HepG2 (cell line): ENCODE measurements around the gene KIF19. TPM values are rescaled to one million over a fixed set of nuclear protein-coding genes. Genes with fewer than 3 reads are reported as not detected.
A peak's percentile ranks its signal among the peaks of the same experiment; 100 is the strongest.

ENCODE experiments used
- ATAD3A ChIP-seq: sonication (generic); formaldehyde crosslinking; IDR thresholded peaks from 2 replicates; pipeline ENCODE4 v1.4.0; 2020; ENCODE audit warnings: missing genetic modification reagents
- ATM ChIP-seq: fragments of 450-650 bp; IDR thresholded peaks from 2 replicates; pipeline ENCODE4 v1.7.1; 2017; ENCODE audit warnings: mild to moderate bottlenecking, borderline replicate concordance
- CENPT ChIP-seq: sonication (generic); formaldehyde crosslinking; IDR thresholded peaks from 2 replicates; pipeline ENCODE4 v1.8.0; 2022; ENCODE audit warnings: low read depth, mild to moderate bottlenecking, moderate library complexity, missing genetic modification reagents
- ETV5 ChIP-seq: IDR thresholded peaks from 2 replicates; pipeline ENCODE4 v1.6.1; 2018; ENCODE audit warnings: missing biosample characterization, missing genetic modification reagents, inconsistent platforms, borderline replicate concordance
- FOXC1 ChIP-seq: sonication (generic); formaldehyde crosslinking; IDR thresholded peaks from 2 replicates; pipeline ENCODE4 v1.8.0; 2022; ENCODE audit warnings: mild to moderate bottlenecking, missing genetic modification reagents, borderline replicate concordance
- IRX3 ChIP-seq: sonication (generic); formaldehyde crosslinking; IDR thresholded peaks from 2 replicates; pipeline ENCODE4 v1.8.1; 2023; ENCODE audit warnings: mild to moderate bottlenecking, low read depth, missing genetic modification reagents, borderline replicate concordance
- KDM4B ChIP-seq: sonication (generic); formaldehyde crosslinking; IDR thresholded peaks from 2 replicates; pipeline ENCODE4 v1.4.0; 2020; ENCODE audit warnings: missing genetic modification reagents
- KDM5B ChIP-seq: sonication (generic); formaldehyde crosslinking; IDR thresholded peaks from 2 replicates; pipeline ENCODE4 v1.4.0; 2020; ENCODE audit warnings: missing genetic modification reagents, mild to moderate bottlenecking, borderline replicate concordance
- KLF16 ChIP-seq, 2 experiments: sonication (generic) in 1 of 2; formaldehyde crosslinking in 1 of 2; IDR thresholded peaks; 2 replicates each; pipeline versions ENCODE4 v1.6.1 to v1.8.0; 2016 to 2023; ENCODE audit warnings: missing genetic modification reagents in 2 of 2, missing compliant biosample characterization in 1 of 2
- MTA1 ChIP-seq: sonication (generic); formaldehyde crosslinking; IDR thresholded peaks from 2 replicates; pipeline ENCODE4 v1.4.0; 2020; ENCODE audit warnings: missing genetic modification reagents, mild to moderate bottlenecking, borderline replicate concordance
- PAF1 ChIP-seq: IDR thresholded peaks from 2 replicates; pipeline ENCODE4 v1.6.1; 2016; ENCODE audit warnings: missing genetic modification reagents, missing compliant biosample characterization
- ZFP36L2 ChIP-seq: sonication (generic); formaldehyde crosslinking; IDR thresholded peaks from 2 replicates; pipeline ENCODE4 v1.4.0; 2020; ENCODE audit warnings: missing genetic modification reagents
- ZNF569 ChIP-seq: sonication (generic); formaldehyde crosslinking; IDR thresholded peaks from 2 replicates; pipeline ENCODE4 v1.5.0; 2020; ENCODE audit warnings: mild to moderate bottlenecking, missing genetic modification reagents, moderate library complexity, borderline replicate concordance
- ZNF746 ChIP-seq: sonication (generic); formaldehyde crosslinking; IDR thresholded peaks from 2 replicates; pipeline ENCODE4 v1.8.0; 2022; ENCODE audit warnings: mild to moderate bottlenecking, missing genetic modification reagents
- polyA plus RNA-seq, 8 experiments: library from polyadenylated mRNA; depleted of rRNA in 3 of 8; stranded (reverse) in 7 of 8; unstranded in 1 of 8; fragments of >200 nt; fragmentation: Illumina TruSeq in 4 of 8; extraction: Trizol in 4 of 8; gene quantifications; 2 replicates each; pipeline versions ENCODE4 v1.2.1 to v1.2.3, GENCODE V29; 2011 to 2016; ENCODE audit warnings: low read depth in 4 of 8, missing spikeins in 1 of 8, mixed read lengths in 1 of 8; ENCODE audit not compliant: insufficient read depth in 1 of 8
- total RNA-seq, 5 experiments: library from RNA; depleted of rRNA; stranded (reverse); fragments of >200 nt; fragmentation: Illumina TruSeq; extraction: Trizol; gene quantifications; 2 replicates each; pipeline ENCODE4 v1.2.3, GENCODE V29; 2016; ENCODE audit warnings: low read depth in 1 of 5
- TF ChIP-seq, protein P1 (sequence below): sonication (generic); formaldehyde crosslinking; IDR thresholded peaks from 2 replicates; pipeline ENCODE4 v1.9.0; 2021; ENCODE audit warnings: mild to moderate bottlenecking, missing genetic modification reagents
- TF ChIP-seq, protein P2 (sequence below): sonication (generic); formaldehyde crosslinking; IDR thresholded peaks from 2 replicates; pipeline ENCODE4 v1.5.0; 2020; ENCODE audit warnings: mild to moderate bottlenecking, missing genetic modification reagents
- TF ChIP-seq, protein P3 (sequence below): IDR thresholded peaks from 2 replicates; pipeline ENCODE4 v1.6.1; 2016; ENCODE audit warnings: missing genetic modification reagents, missing compliant biosample characterization
- TF ChIP-seq, protein P4 (sequence below): sonication (generic); formaldehyde crosslinking; IDR thresholded peaks from 2 replicates; pipeline ENCODE4 v1.9.0; 2021; ENCODE audit warnings: missing genetic modification reagents, mild to moderate bottlenecking, borderline replicate concordance

The KIF19 gene
- total and polyA plus RNA-seq, 2 of the 13 experiments (the other 11 are each of a cell fraction or from before 2014, with no cell fraction given): not detected

DNA sequence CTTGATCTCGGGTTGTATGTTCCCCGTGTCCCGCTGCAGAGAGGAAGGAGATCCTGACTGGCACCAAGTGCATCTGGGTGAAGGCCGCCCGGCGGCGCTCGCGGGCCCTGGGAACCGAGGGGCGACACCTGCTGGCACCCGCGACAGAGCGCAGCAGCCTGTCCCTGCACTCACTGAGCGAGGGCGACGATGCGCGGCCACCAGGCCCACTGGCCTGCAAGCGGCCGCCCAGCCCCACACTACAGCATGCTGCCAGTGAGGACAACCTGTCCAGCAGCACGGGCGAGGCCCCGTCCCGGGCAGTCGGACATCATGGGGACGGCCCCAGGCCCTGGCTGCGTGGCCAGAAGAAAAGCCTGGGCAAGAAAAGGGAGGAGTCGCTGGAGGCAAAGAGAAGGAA, 28.1 kb downstream of the KIF19 start (continued):
- TF ChIP-seq, protein P1, sequence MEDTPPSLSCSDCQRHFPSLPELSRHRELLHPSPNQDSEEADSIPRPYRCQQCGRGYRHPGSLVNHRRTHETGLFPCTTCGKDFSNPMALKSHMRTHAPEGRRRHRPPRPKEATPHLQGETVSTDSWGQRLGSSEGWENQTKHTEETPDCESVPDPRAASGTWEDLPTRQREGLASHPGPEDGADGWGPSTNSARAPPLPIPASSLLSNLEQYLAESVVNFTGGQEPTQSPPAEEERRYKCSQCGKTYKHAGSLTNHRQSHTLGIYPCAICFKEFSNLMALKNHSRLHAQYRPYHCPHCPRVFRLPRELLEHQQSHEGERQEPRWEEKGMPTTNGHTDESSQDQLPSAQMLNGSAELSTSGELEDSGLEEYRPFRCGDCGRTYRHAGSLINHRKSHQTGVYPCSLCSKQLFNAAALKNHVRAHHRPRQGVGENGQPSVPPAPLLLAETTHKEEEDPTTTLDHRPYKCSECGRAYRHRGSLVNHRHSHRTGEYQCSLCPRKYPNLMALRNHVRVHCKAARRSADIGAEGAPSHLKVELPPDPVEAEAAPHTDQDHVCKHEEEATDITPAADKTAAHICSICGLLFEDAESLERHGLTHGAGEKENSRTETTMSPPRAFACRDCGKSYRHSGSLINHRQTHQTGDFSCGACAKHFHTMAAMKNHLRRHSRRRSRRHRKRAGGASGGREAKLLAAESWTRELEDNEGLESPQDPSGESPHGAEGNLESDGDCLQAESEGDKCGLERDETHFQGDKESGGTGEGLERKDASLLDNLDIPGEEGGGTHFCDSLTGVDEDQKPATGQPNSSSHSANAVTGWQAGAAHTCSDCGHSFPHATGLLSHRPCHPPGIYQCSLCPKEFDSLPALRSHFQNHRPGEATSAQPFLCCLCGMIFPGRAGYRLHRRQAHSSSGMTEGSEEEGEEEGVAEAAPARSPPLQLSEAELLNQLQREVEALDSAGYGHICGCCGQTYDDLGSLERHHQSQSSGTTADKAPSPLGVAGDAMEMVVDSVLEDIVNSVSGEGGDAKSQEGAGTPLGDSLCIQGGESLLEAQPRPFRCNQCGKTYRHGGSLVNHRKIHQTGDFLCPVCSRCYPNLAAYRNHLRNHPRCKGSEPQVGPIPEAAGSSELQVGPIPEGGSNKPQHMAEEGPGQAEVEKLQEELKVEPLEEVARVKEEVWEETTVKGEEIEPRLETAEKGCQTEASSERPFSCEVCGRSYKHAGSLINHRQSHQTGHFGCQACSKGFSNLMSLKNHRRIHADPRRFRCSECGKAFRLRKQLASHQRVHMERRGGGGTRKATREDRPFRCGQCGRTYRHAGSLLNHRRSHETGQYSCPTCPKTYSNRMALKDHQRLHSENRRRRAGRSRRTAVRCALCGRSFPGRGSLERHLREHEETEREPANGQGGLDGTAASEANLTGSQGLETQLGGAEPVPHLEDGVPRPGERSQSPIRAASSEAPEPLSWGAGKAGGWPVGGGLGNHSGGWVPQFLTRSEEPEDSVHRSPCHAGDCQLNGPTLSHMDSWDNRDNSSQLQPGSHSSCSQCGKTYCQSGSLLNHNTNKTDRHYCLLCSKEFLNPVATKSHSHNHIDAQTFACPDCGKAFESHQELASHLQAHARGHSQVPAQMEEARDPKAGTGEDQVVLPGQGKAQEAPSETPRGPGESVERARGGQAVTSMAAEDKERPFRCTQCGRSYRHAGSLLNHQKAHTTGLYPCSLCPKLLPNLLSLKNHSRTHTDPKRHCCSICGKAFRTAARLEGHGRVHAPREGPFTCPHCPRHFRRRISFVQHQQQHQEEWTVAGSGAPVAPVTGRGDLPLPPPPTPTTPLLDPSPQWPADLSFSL (CRISPR knock-in tag): no peak
- TF ChIP-seq, protein P2, sequence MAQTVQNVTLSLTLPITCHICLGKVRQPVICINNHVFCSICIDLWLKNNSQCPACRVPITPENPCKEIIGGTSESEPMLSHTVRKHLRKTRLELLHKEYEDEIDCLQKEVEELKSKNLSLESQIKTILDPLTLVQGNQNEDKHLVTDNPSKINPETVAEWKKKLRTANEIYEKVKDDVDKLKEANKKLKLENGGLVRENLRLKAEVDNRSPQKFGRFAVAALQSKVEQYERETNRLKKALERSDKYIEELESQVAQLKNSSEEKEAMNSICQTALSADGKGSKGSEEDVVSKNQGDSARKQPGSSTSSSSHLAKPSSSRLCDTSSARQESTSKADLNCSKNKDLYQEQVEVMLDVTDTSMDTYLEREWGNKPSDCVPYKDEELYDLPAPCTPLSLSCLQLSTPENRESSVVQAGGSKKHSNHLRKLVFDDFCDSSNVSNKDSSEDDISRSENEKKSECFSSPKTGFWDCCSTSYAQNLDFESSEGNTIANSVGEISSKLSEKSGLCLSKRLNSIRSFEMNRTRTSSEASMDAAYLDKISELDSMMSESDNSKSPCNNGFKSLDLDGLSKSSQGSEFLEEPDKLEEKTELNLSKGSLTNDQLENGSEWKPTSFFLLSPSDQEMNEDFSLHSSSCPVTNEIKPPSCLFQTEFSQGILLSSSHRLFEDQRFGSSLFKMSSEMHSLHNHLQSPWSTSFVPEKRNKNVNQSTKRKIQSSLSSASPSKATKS (CRISPR knock-in tag): no peak
- TF ChIP-seq KDM5B (CRISPR knock-in tag): no peak; the same call in 1 of the 2 replicates
- TF ChIP-seq IRX3 (CRISPR knock-in tag): no peak
- TF ChIP-seq ZNF569 (CRISPR knock-in tag): no peak
- TF ChIP-seq MTA1: no peak
- TF ChIP-seq, protein P3, sequence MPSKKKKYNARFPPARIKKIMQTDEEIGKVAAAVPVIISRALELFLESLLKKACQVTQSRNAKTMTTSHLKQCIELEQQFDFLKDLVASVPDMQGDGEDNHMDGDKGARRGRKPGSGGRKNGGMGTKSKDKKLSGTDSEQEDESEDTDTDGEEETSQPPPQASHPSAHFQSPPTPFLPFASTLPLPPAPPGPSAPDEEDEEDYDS (CRISPR knock-in tag): no peak
- TF ChIP-seq CENPT (CRISPR knock-in tag): no peak
- TF ChIP-seq ATAD3A: no peak
- TF ChIP-seq ZNF746 (CRISPR knock-in tag): no peak
- TF ChIP-seq, protein P4, sequence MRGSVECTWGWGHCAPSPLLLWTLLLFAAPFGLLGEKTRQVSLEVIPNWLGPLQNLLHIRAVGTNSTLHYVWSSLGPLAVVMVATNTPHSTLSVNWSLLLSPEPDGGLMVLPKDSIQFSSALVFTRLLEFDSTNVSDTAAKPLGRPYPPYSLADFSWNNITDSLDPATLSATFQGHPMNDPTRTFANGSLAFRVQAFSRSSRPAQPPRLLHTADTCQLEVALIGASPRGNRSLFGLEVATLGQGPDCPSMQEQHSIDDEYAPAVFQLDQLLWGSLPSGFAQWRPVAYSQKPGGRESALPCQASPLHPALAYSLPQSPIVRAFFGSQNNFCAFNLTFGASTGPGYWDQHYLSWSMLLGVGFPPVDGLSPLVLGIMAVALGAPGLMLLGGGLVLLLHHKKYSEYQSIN (CRISPR knock-in tag): no peak
- no peak for TF ChIP-seq FOXC1 (CRISPR knock-in tag)
- no peak for TF ChIP-seq ZFP36L2 (CRISPR knock-in tag)
- TF ChIP-seq ETV5: peak; percentile 30; the same call in 1 of the 2 replicates
- TF ChIP-seq KLF16 (CRISPR knock-in tag; IDR thresholded peaks at IDR 0.05): no peak
- no peak for TF ChIP-seq KDM4B
- no peak for TF ChIP-seq PAF1 (CRISPR knock-in tag)
- no peak for TF ChIP-seq ATM
